Glomerular visceral epithelial cell (primary cell): ENCODE results near the gene CSTB.

Source experiments
- DNase-seq: peaks from one replicate; pipeline ENCODE4 v3.0.0-alpha.2; 2016; ENCODE audit errors: extremely low spot score

CSTB gene

DNA sequence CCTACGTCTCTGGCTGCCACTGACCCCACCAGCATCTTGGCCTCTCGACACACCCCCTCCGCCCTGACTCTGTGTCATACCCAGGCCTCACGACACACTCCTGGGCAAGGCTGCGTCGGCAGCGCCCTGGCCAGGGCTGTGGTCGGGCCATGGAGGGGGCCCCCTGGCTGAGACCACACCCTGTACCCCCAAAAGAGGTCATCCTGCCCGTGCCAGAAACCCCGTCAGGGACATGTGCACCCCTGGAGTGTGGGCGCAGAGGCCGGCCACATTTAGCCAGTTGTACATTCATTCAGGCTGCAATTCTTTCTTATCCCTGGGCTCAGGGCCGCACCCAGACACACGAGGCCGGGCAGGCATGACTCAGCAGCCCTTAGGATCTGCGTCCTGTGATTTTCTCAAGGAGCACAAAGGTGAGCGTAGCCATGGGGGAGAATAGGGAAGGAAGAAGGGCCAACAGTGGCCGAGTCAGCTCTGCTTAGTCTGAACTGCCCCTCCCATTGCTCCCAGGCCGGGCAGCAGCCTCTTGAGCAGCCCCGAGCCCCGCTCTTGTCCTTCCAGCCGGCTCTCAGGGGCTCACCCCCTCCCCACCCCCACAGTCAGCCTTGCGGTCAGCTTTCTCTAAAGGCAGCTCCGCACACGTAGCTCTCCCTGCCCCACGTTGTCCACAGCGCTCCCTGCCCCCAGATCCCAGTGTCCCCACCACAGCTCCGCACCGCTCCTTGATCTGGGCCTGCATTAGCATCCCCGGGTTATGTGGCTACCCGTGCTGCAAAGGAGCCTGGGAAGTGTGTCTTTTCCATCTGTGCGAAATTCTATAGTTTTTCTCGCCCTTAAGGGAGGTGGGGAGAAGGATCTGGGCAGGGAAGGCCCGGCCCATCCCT is 7.9 kb downstream of the CSTB start:
- DNase-seq, result peak; percentile 82

DNA sequence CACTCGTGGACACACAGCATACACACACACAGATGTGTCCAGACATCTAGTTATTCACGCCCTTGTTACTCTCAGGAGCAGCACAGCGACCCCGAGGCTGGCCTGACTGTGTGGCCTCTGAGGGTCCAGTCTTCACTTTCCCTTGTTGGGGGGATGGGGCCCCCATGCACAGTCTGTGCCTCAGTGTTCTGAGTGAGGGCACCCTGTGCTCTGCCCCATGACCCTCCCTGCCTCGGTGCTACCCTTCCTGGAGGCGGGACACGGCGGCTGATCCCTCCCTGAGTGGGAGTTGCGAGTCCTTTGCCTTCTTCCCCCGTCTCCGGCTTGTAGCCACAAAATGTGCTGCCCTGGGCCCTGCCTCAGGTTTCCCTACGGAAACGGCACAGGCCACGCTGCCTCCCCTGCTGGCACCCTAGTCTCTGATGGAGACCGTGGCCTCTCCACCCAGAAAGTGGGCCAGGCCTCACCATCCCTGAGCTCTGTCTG is 8.6 kb downstream of the CSTB start:
- no peak for DNase-seq

GRCh38 chr21:43766734-43767497 is 9.2 kb downstream of the CSTB start:
- DNase-seq, result no peak

DNA sequence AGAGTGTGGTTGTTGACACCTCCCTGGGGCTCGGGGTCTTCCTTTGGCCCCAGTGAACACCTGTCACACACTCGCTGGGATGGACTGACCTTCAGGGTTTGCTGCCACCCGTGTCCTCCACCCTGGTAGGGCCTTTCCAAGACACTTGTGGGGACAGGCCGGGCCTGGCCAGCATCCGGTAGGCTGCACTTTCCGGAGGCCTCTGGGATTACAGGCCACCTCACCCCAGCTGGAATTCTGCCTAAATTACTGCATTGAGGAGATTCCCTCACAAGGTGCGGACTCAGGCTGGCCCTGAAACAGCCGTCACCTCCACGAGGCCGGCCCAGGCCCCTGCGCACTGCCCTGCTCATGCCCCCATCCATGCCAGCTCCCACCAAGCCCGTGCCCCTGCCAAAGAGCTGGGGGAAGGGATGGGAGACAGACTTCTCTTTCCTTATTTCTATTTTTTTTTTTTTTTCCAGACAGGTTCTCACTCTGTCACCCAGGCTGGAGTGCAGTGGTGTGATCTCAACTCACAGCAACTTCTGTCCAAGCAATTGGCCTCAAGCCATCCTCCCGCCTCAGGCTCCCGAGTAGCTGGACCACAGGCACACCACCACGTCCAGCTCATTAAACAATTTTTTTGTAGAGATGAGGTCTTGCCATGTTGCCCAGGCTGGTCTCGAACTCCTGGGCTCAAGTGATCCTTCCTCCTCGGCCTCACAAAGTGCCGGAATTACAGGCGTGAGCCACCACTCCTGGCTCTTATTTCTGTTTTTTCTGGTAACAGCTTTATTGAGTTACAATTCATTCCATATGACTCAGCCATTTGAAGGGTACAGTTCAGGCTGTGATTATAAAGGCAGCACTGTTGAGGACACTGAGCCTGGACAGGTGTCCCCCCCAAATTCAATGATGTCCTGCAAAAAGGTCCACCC is 11.3 kb downstream of the CSTB start:
- DNase-seq, result peak; percentile 77

DNA sequence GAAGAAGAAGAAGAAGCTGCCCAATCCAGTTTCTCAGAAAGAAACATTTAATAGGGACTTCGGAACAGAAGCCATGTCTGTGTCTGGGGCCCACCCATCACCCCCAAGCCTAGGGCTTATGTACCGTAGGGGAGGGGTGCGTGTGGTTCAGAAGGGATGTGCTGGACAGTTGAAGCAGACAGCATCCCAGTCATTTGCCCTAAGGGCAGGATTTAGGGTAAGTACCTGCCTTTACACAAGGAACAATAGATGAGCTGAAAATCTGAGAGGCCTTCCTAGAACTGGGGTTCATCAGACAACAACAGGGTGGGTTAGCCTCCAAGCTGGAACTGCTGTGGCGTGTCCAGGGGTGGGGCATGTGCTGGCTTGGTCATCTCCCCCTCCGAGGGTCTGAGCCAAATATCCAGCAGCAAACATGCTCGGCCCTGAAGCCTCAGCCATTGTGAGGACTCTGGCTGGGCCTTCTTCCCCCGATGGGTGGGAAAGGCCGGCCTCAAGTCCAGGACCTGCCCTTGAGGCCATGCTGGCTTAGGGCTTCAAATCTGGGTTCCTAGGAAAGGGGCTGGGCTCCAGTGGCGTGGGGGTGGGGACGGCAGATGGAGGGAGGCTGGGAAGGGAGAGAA is 12.1 kb downstream of the CSTB start:
- DNase-seq, result no peak

- DNase-seq, result no peak
Observed at GRCh38 chr21:43762303-43763128, 13.6 kb downstream of the CSTB start.

- no peak for DNase-seq
Observed at GRCh38 chr21:43761886-43762285, 14.2 kb downstream of the CSTB start.

- DNase-seq, result no peak
Observed at GRCh38 chr21:43760391-43760958, 15.6 kb downstream of the CSTB start.

DNA sequence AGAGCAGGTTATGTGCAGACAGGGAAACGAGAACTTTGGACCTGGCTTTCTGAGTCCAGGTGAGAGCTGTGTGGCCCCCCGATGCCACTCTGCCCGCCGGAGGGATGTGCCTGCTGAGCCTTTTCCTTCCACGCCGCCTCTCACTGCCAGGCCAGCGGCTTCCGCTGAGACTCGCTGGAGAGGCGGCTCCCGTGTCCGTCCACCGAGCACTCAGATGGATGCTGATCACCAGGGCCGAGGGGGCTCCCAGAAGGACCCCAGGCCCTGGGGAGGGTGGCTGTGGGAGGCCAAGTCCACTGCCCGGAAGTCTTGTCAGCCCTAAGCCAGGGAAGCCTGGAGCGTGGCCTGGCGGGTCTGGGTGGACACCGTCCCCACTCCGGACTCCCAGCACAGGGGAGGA is 16.5 kb downstream of the CSTB start:
- no peak for DNase-seq

DNA sequence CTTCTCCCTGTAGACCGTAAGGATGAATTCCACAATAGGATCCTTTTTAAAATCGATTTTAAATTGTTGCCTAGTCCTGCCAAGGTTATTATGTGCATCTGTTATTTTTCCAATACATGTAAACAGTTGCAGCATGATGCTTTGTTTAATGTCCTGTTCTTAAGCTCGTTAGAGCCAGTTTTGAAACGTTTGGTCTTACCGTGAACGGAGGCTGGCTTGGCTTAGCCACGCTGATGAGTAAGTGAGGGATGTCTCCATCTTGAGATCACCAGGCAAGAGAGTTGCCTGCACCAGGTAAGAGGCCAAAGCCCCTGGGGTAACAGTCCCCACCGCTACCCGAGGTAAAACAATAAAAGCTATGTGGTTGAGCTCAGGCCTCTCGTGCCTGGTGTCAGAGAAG is 17.3 kb downstream of the CSTB start:
- no peak for DNase-seq

- DNase-seq, result no peak
Observed at GRCh38 chr21:43758111-43758641, 17.9 kb downstream of the CSTB start.

GRCh38 chr21:43757601-43758000 is 18.5 kb downstream of the CSTB start:
- no peak for DNase-seq

DNA sequence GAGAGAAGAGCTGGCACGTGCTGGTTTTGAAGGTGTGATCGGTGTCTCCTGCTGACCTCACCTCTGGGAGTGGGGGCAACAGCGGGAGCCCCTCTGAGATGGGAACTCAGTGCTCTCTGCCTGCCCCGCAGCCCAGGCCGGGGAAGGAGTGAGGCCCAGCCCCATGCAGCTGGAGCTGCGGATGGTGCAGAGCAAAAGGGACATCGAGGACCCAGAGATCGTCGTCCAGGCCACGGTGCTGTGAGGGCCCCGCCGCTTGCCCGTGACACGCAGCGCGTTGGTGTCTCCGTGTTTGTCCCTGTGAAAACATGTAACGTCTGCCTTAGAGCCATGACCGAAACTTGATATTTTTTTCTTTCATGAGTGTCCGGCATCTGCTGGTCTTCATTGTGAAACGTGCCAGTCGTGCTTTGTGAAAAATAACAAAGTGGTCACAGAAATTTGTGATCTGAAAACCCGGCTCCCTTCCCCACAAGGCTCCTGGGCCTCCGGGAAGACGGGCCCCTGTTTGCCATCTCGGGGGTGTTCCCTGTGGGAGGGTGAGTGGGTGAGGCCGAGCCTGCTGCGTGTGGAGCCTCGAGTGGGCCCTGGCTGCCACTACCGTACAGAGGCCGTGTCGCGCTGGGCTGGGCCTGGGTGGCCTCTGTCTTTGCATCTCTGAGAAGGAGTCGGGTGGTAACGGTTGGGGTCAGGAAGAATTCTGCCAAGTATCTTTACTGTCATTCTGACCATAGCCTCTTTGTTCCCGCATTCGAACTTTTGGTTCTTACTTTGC is 20.1 kb downstream of the CSTB start:
- DNase-seq, result no peak

- DNase-seq, result no peak
Observed at GRCh38 chr21:43754948-43755781, 20.9 kb downstream of the CSTB start.

- no peak for DNase-seq
Observed at GRCh38 chr21:43753439-43753799, 22.7 kb downstream of the CSTB start.

- DNase-seq, result no peak
Observed at GRCh38 chr21:43752758-43753438, 23.2 kb downstream of the CSTB start.

- DNase-seq, result no peak
Observed at GRCh38 chr21:43751955-43752591, 24.0 kb downstream of the CSTB start.
